ENCODE measurements around the gene RFXAP. TPM values are rescaled to one million over a fixed set of nuclear protein-coding genes. Genes with fewer than 3 reads are reported as not detected.

The RFXAP gene, protein sequence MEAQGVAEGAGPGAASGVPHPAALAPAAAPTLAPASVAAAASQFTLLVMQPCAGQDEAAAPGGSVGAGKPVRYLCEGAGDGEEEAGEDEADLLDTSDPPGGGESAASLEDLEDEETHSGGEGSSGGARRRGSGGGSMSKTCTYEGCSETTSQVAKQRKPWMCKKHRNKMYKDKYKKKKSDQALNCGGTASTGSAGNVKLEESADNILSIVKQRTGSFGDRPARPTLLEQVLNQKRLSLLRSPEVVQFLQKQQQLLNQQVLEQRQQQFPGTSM
- 2.8 TPM for polyA plus RNA-seq (2012; ENCODE audit: insufficient read length, low read depth)

DNA sequence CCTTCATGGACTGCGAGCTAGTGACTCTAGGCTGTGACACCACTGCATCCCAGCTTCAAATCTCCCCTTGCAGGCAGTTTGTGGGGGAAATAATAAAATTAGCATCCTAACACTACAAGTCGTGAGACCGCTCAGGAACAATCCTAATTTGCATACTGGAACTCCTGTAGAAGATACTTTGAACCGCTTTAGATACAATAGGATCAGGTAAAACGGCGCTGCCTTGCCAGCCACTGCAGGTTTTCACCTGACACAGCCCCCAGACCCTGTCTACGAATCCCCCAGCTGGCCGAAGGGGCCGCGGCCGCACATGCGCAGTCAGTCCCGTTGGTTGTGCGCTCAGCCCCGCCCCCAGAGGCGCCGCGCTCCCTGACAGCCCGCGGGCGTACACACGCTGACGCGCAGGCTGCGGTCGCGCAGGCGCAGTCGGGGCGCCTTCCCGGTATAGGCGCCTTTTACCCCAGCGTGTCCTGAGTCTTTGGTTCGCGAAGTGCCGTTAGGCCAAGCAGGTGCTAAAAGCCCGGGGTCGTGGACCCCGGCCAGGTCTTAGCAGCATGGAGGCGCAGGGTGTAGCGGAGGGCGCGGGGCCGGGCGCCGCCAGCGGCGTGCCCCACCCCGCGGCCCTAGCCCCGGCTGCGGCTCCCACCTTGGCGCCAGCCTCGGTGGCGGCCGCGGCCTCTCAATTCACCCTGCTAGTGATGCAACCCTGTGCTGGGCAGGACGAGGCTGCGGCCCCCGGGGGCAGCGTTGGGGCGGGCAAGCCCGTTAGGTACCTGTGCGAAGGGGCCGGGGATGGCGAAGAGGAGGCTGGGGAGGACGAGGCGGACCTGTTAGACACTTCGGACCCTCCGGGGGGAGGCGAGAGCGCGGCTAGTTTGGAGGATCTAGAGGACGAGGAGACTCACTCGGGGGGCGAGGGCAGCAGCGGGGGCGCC lies at the start of gene RFXAP:
Gene RFXAP, plus strand, starts transcription at position 419 of the 935 bp plus-strand sequence. Its CDS starts 136 bp downstream, at position 555.
- TF ChIP-seq, protein P1, sequence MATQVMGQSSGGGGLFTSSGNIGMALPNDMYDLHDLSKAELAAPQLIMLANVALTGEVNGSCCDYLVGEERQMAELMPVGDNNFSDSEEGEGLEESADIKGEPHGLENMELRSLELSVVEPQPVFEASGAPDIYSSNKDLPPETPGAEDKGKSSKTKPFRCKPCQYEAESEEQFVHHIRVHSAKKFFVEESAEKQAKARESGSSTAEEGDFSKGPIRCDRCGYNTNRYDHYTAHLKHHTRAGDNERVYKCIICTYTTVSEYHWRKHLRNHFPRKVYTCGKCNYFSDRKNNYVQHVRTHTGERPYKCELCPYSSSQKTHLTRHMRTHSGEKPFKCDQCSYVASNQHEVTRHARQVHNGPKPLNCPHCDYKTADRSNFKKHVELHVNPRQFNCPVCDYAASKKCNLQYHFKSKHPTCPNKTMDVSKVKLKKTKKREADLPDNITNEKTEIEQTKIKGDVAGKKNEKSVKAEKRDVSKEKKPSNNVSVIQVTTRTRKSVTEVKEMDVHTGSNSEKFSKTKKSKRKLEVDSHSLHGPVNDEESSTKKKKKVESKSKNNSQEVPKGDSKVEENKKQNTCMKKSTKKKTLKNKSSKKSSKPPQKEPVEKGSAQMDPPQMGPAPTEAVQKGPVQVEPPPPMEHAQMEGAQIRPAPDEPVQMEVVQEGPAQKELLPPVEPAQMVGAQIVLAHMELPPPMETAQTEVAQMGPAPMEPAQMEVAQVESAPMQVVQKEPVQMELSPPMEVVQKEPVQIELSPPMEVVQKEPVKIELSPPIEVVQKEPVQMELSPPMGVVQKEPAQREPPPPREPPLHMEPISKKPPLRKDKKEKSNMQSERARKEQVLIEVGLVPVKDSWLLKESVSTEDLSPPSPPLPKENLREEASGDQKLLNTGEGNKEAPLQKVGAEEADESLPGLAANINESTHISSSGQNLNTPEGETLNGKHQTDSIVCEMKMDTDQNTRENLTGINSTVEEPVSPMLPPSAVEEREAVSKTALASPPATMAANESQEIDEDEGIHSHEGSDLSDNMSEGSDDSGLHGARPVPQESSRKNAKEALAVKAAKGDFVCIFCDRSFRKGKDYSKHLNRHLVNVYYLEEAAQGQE (IDR thresholded peaks at IDR 0.05; ENCODE audit: insufficient read depth in 1 of 2, low read depth in 2 of 2, low read length in 2 of 2), result no peak
- TF ChIP-seq TAF1 (IDR thresholded peaks at IDR 0.05; ENCODE audit: borderline replicate concordance, insufficient read depth, low read length) (no peak), SIN3A (IDR thresholded peaks at IDR 0.05; ENCODE audit: borderline replicate concordance, insufficient read depth, low read length) (no peak), POLR2AphosphoS5 (IDR thresholded peaks at IDR 0.05; ENCODE audit: low read depth, low read length) (peak; percentile 54; the same call in 1 of the 2 replicates), FOXP2 (optimal IDR thresholded peaks at IDR 0.05; ENCODE audit: borderline replicate concordance, extremely low read depth, extremely low read length, insufficient read depth) (peak; percentile 85)

DNA sequence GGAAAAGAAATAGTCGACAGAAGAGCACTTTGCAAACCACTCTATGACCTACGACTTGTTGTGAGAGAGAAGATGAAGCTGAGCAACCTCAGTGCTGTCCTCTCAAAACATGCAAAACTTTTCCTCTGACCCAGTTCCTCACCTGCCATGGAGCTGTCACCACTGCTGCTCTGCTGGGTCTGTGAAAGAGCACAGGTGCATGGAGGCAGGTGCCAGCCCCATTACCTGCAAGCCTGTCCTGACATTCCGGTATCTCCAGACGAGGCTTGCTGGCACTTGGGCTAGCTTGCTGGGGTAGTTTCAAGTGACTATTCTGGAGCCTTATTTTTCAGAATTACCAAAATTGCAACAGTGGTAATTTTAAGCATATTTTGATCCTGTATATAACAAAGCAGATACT lies 49.5 kb upstream of the RFXAP start:
- TF ChIP-seq, protein P1 (IDR thresholded peaks at IDR 0.05; ENCODE audit: insufficient read depth in 1 of 2, low read depth in 2 of 2, low read length in 2 of 2), result no peak
- TF ChIP-seq TAF1 (IDR thresholded peaks at IDR 0.05; ENCODE audit: borderline replicate concordance, insufficient read depth, low read length), result no peak
- no peak for TF ChIP-seq FOXP2 (optimal IDR thresholded peaks at IDR 0.05; ENCODE audit: borderline replicate concordance, extremely low read depth, extremely low read length, insufficient read depth)
- no peak for TF ChIP-seq SIN3A (IDR thresholded peaks at IDR 0.05; ENCODE audit: borderline replicate concordance, insufficient read depth, low read length)
- TF ChIP-seq POLR2AphosphoS5 (IDR thresholded peaks at IDR 0.05; ENCODE audit: low read depth, low read length), result no peak

GRCh38 chr13:36770741-36771140 lies 48.3 kb upstream of the RFXAP start:
- TF ChIP-seq, protein P1 (IDR thresholded peaks at IDR 0.05; ENCODE audit: insufficient read depth in 1 of 2, low read depth in 2 of 2, low read length in 2 of 2), result no peak

DNA sequence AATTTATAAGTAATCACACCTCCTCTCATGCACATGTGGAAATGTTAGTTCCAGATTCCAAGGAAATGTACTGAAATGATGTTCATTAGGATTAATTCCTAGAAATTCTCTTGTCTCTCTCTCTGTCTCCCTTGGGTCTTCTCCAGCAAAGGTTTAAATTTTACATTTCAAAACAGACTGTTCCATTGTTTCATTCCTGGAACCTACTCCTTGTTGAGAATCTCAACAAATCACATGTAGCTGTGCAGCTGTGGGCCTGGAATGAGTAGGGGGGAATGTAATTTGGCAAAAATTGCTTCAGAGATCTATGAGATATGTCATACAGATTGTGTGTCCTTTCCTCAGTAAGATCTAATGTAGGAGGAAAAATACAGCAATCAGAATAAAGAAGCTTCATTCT lies 46.2 kb upstream of the RFXAP start:
- no peak for TF ChIP-seq SIN3A (IDR thresholded peaks at IDR 0.05; ENCODE audit: borderline replicate concordance, insufficient read depth, low read length)
- TF ChIP-seq, protein P1 (IDR thresholded peaks at IDR 0.05; ENCODE audit: insufficient read depth in 1 of 2, low read depth in 2 of 2, low read length in 2 of 2), result no peak
- no peak for TF ChIP-seq POLR2AphosphoS5 (IDR thresholded peaks at IDR 0.05; ENCODE audit: low read depth, low read length)
- TF ChIP-seq TAF1 (IDR thresholded peaks at IDR 0.05; ENCODE audit: borderline replicate concordance, insufficient read depth, low read length), result no peak
- no peak for TF ChIP-seq FOXP2 (optimal IDR thresholded peaks at IDR 0.05; ENCODE audit: borderline replicate concordance, extremely low read depth, extremely low read length, insufficient read depth)
